Activated naive CD4-positive, alpha-beta T cell treated with anti-CD3 and anti-CD28 coated beads, Interleukin-2, amount 10 ng/mL, durations not matched to agents 7 days and 5 days (primary cell): ENCODE measurements around the gene BATF2.
A peak's percentile ranks its signal among the peaks of the same experiment; 100 is the strongest.

ENCODE experiments used
- CTCF ChIA-PET: fragments of 350-600 bp; sonication (Branson Sonifier 250); formaldehyde crosslinking; loops from one replicate; lab custom pipeline; 2021; ENCODE audit warnings: antibody characterized with exemption; lab: Charles Lee
- DNase-seq: peaks from one replicate; pipeline ENCODE4 v3.0.0-alpha.2; 2020
- H3K27ac Mint-ChIP-seq: one replicate; pipeline ENCODE4 v1.8.0; 2021; ENCODE audit warnings: mild to moderate bottlenecking, moderate library complexity, mixed read lengths
- H3K27me3 Mint-ChIP-seq: one replicate; pipeline ENCODE4 v1.8.0; 2021; ENCODE audit warnings: mild to moderate bottlenecking, mixed read lengths
- H3K36me3 Mint-ChIP-seq: one replicate; pipeline ENCODE4 v1.8.0; 2021; ENCODE audit warnings: mixed read lengths
- H3K4me1 Mint-ChIP-seq: one replicate; pipeline ENCODE4 v1.8.0; 2021; ENCODE audit warnings: mixed read lengths
- H3K4me3 Mint-ChIP-seq: one replicate; pipeline ENCODE4 v1.8.0; 2021; ENCODE audit warnings: mild to moderate bottlenecking, moderate library complexity, mixed read lengths
- H3K9me3 Mint-ChIP-seq: one replicate; pipeline ENCODE4 v1.8.0; 2021; ENCODE audit warnings: mixed read lengths

The BATF2 gene

GRCh38 chr11:64970731-64971151 lies 26.0 kb downstream of the BATF2 start:
- Mint-ChIP-seq H3K4me1 (peaks cover 24% of the 10 kb centered on the region), H3K36me3 (no peaks in the 10 kb centered on the region), H3K9me3 (no peaks in the 10 kb centered on the region), H3K27me3 (peaks cover 13% of the 10 kb centered on the region), H3K4me3 (peak overlapping the region; percentile 42), H3K27ac (no peak overlapping the region)
- DNase-seq: no peak
- CTCF ChIA-PET: no interaction called here

GRCh38 chr11:64969209-64969608 lies 27.6 kb downstream of the BATF2 start:
- Mint-ChIP-seq H3K4me1 (peaks cover 27% of the 10 kb centered on the region), H3K4me3 (no peak overlapping the region), H3K9me3 (no peaks in the 10 kb centered on the region), H3K36me3 (no peaks in the 10 kb centered on the region), H3K27ac (no peak overlapping the region), H3K27me3 (peaks cover 13% of the 10 kb centered on the region)
- DNase-seq: no peak
- CTCF ChIA-PET: interaction anchor here (0.6 kb wide), 1 partner anchor 20 kb away, joined by 3 read pairs; no protein-coding TSS in a partner anchor

DNA sequence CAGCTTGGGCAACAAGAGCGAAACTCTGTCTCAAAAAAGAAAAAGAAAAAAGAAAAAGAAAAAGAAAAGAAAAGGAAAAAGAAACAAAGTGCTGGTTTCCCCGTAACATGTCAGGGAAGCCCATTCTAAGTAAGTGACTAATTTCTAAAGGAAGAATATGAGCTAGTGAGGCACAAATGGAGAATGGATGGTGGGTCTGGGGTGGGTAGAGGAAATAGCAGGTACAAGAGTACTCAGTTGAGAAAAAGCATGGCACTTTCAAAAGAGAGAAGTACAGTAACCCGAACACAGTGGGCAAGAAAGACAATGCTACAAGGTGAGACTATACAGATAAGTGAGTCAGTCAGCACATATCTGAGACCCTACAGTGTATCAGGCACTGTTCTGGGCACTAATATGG lies 29.4 kb downstream of the BATF2 start:
- CTCF ChIA-PET: interaction anchor here (1.7 kb wide), 1 partner anchor 47 kb away, joined by 4 read pairs; the partner anchor contains the start of gene ARL2
- no peak overlapping the region for H3K27ac Mint-ChIP-seq

DNA sequence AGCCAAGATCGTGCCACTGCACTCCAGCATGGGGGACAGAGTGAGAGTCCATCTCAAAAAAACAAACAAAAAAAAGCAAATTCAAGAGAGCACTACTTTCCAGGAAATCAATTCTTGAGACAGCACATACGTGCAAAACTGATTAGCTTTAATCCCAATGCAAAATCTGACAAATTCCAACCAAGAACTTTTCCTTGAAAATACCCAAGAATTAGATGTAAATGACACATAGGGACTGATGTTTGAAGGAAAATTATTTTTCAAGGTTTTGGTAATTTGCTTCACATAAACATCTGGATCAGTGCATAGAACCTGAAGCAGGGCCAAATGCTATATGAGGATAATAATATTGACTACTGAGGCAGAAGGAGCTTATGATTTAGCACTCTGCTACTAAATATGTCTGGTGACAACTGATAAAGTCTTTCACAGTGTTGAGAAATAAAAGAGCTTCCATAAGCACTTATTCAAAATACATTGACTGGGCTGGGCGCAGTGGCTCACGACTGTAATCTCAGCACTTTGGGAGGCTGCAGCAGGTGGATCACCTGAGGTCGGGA lies 33.6 kb downstream of the BATF2 start:
- H3K27me3 Mint-ChIP-seq: peaks cover 15% of the 10 kb centered on the region
- no peak for DNase-seq
- no peaks in the 10 kb centered on the region for H3K36me3 Mint-ChIP-seq
- H3K9me3 Mint-ChIP-seq: no peaks in the 10 kb centered on the region
- H3K27ac Mint-ChIP-seq: no peak overlapping the region
- H3K4me3 Mint-ChIP-seq: no peak overlapping the region
- H3K4me1 Mint-ChIP-seq: peaks cover 11% of the 10 kb centered on the region
- CTCF ChIA-PET: no interaction called here

More for the DNA sequence above, 29.4 kb downstream of the BATF2 start:
- H3K36me3 Mint-ChIP-seq: no peaks in the 10 kb centered on the region
- no peaks in the 10 kb centered on the region for H3K9me3 Mint-ChIP-seq
- DNase-seq: no peak
- no peak overlapping the region for H3K4me3 Mint-ChIP-seq
- peaks cover 26% of the 10 kb centered on the region for H3K4me1 Mint-ChIP-seq
- peaks cover 13% of the 10 kb centered on the region for H3K27me3 Mint-ChIP-seq

DNA sequence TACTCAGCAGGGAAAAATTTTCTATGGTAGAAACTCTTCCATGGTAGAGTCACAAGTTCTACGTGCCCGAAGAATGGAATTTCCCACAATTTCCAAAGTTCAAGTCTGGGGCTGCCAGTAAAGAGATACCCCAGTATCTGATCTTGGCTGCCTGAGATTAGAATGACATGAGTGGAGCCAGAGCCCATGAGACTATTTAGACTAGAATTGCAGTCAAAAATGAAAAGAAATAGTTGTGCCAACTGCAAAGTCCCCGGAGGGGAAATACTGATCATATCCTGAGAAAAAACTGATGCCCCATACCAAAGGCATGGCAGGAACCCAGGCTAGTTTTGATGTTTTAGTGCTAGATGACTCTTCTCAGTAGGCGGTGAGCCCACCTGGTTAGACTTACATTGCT lies 36.1 kb downstream of the BATF2 start:
- CTCF ChIA-PET: no interaction called here
- H3K4me1 Mint-ChIP-seq: peaks cover 7% of the 10 kb centered on the region
- no peaks in the 10 kb centered on the region for H3K36me3 Mint-ChIP-seq
- no peak for DNase-seq
- H3K27me3 Mint-ChIP-seq: peaks cover 16% of the 10 kb centered on the region
- H3K27ac Mint-ChIP-seq: no peak overlapping the region
- no peaks in the 10 kb centered on the region for H3K9me3 Mint-ChIP-seq
- no peak overlapping the region for H3K4me3 Mint-ChIP-seq

DNA sequence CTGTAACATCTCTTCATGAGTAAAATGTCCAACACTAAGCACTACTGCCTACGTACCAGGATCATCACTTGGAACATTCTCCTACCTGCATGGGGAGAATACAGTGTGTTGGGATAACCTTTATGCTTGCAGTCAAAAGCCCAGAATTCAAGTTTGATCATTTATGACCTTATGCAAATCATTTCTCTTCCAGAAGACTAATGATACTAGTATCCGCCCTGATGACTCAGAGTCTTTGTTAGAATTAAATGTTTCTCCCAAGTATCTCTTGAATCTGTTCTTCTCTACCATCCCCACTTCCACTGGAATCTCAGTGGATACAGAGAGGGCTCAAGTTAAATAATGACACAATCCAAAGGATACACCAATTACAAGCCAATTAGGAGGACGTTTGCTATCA lies 37.3 kb downstream of the BATF2 start:
- H3K27me3 Mint-ChIP-seq: peaks cover 16% of the 10 kb centered on the region
- no peak for DNase-seq
- H3K4me1 Mint-ChIP-seq: no peaks in the 10 kb centered on the region
- H3K4me3 Mint-ChIP-seq: no peak overlapping the region
- H3K36me3 Mint-ChIP-seq: no peaks in the 10 kb centered on the region
- H3K9me3 Mint-ChIP-seq: no peaks in the 10 kb centered on the region
- CTCF ChIA-PET: no interaction called here
- no peak overlapping the region for H3K27ac Mint-ChIP-seq

DNA sequence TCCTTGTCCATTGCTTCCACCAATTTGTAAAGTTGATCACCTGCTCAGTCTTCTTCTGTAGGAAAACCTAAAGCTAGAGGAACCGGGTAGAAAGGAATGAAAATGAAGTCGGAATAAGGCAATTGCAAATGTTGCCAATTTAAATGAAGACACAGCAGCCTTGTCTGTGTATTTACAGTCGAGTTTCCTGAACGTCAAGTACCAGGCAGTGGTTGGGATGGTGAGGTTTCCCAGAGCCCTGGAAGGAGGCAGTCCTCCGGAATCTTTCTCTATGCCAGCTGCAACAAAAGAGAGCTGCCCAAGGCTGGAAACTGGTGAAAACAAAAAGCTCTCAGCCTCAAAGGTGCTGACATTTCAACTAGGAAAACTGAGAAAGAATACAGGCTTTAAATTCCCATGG lies 42.6 kb downstream of the BATF2 start:
- no peak for DNase-seq
- CTCF ChIA-PET: no interaction called here
- no peak overlapping the region for H3K27ac Mint-ChIP-seq
- no peaks in the 10 kb centered on the region for H3K4me1 Mint-ChIP-seq
- no peaks in the 10 kb centered on the region for H3K36me3 Mint-ChIP-seq
- no peak overlapping the region for H3K4me3 Mint-ChIP-seq
- H3K27me3 Mint-ChIP-seq: peaks cover 23% of the 10 kb centered on the region
- no peaks in the 10 kb centered on the region for H3K9me3 Mint-ChIP-seq

- H3K27me3 Mint-ChIP-seq: peaks cover 29% of the 10 kb centered on the region
- H3K4me3 Mint-ChIP-seq: no peak overlapping the region
- H3K36me3 Mint-ChIP-seq: no peaks in the 10 kb centered on the region
- H3K9me3 Mint-ChIP-seq: no peaks in the 10 kb centered on the region
- H3K27ac Mint-ChIP-seq: no peak overlapping the region
- CTCF ChIA-PET: no interaction called here
- no peaks in the 10 kb centered on the region for H3K4me1 Mint-ChIP-seq
- no peak for DNase-seq
These were observed 45.2 kb downstream of the BATF2 start for GRCh38 chr11:64951529-64951928.

DNA sequence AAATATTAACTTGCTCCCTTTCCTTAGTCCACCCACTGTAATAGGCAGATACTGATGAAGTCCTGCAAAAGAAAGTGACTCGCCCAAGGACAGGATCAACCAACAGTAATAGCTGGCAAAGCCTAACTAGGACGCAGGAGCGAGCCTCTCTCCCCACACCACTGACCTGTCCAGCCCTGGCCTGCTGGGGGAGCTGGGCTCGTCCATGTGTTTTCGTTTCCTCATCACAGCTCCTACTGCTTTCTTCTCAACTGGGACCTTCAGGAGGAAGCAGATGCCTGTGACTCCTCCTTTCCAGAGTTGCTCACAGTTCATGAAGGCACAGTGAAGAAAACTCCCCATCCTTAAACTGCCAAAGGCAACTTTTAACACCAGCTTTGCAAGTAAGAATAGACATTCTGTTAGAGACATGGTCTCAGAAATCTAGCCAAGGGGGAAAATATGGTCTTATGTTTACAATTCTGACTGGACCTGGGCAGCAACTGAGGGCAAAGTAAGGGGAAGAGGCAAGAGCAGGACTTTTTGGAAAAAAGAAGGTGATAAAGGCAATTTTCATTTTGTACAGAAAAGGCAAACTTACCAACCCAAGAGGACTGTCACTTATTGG lies 49.5 kb downstream of the BATF2 start:
- Mint-ChIP-seq H3K27me3 (peaks cover 46% of the 10 kb centered on the region), H3K9me3 (no peaks in the 10 kb centered on the region), H3K4me3 (no peak overlapping the region), H3K4me1 (no peaks in the 10 kb centered on the region), H3K27ac (no peak overlapping the region), H3K36me3 (no peaks in the 10 kb centered on the region)
- CTCF ChIA-PET: no interaction called here
- no peak for DNase-seq
